GM03348 (cell line): ENCODE results near the gene TRAPPC6A.

Experiments used
- DNase-seq: peaks from one replicate; pipeline ENCODE4 v3.0.0; 2012; ENCODE audit warnings: low spot score

Gene TRAPPC6A

DNA sequence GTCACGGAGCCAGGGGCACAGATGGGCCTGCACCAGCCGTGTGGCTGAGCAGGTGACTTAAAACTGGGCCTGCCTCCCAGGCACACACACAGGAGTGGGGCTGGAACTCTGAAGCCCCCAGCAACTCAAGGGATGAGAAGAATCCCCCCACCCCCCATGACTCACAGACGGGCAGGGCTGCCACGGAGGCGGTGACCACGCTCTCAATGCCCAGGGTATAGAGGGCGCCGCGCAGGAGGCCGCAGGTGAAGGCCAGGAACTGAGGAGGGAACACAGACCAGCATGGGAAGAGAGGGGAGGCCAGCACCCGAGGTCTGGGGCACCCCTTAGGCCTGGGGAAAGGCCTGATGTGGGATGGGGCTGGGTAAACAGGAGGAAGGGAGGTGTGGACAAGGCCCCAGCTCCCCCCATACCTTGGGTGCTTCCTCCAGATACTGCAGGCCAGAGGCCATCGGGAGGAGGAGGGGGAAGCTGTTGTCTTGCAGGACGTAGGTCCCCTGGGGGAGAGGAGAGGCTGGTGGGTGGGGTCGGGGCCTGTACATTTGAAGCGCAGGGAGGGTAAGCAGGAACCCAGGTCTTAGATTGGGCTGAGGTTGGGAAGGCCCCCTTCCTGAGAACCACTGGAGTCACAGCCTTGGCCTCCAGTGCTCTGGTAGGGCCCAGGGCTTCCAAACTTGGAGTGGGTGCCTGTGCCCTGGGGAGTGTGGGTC lies 14.1 kb downstream of the TRAPPC6A start:
- no peak for DNase-seq

GRCh38 chr19:45163156-45163555 lies 14.9 kb downstream of the TRAPPC6A start:
- DNase-seq: no peak

GRCh38 chr19:45162608-45163143 lies 15.4 kb downstream of the TRAPPC6A start:
- no peak for DNase-seq

GRCh38 chr19:45161738-45162607 lies 16.1 kb downstream of the TRAPPC6A start:
- peak; percentile 67 for DNase-seq

DNA sequence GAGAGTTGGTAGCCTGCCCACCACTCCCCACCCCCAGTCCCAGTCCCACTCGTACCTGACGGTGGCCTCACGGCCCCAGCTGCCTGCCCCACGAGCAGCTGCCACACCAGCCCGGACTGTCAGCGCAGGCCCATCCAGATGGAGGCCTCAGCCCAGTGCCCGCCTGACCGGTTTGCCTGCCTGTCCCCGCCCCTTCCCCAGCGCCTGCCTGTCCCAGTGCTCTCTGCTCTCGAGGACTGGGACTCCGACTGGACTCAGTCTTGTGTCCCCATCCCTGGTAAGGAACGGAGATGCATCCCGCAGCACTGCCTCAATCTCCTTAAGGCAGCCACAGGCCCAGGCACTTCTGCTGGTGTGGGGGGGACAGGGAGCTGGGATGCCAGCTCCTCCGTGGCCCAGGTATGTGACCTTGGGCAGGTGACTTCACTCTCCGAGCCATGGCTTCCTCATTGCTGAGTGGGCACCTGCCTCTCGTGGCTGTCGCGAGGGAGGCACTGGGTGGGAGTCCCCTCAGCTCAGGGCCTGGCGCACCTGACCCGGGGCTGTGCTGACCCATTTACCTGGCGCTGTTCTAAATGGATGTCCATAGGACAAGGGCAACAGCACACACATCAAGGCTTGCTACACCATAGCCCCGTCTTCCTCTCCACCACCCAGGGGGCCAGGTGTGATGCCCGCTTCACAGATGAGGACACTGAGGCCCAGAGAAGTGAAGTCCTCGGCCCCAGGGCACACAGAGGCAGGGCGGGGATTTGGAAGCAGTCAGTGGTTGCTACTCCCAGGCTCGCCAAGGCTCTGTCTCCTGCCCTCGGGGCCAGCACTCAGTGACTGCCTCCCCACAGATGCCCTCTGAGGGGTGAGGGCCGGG lies 16.9 kb downstream of the TRAPPC6A start, which contains the start of gene NKPD1:
TSS of gene NKPD1 (minus strand) at position 113 of the 868 bp plus-strand sequence. CDS start 832 bp downstream, outside the sequence.
- no peak for DNase-seq

- no peak for DNase-seq
Measured at GRCh38 chr19:45159971-45160324, 18.1 kb downstream of the TRAPPC6A start.

GRCh38 chr19:45159210-45159970 lies 18.6 kb downstream of the TRAPPC6A start:
- no peak for DNase-seq

DNA sequence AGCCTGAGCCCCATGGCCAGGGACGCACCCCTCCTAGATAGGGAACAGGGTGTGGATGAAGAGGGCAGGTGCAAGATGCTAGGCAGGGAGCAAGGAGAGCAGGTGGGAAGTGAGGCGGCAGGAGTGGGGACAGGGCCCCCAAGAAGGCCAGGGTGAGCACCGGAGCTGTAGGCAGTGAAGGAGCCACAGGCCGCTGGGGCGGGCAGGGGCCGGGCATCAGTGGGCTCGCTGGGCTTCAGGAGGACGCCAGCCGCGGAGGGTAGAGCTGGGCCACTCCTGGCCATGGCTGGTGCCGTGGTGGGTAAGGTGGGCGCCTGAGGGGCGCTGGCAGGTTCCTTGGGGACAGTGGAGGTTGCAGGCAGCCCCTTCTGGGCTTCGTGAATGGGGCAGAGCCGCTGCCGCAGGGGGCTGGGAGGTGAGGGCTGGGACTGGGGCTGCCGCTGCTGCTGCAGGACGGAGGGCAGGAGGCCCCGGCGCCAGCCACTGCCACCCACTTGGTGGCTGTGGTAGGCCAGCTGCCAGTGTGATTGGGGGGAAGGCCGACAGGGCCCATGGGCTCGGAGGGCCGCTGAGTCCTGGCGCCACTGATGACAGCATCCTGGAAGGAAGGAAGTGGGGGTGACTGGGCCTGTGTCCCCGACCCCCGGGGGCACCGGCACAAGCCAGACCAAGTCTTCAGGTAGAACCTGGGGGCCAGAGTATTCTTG lies 19.4 kb downstream of the TRAPPC6A start:
- no peak for DNase-seq

DNA sequence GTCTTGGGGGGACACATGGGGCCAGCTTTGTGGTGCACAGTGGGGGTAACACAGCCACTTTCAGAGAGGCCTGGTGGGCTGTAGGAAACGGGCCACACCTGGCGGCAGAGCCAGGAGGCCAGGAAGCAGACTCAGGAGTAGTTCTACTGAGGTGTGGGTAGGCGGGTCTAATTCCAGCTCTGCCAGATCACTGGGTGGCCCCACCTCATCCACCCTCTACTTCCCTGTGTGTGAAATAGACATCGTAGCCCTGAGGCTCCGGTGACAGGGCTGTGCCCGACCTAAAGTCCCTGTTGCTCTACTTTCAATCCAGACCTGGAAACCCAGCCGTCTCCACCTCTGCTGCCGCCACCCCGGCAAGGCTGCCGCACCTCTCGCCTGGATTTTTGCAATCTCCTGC lies 21.3 kb downstream of the TRAPPC6A start:
- no peak for DNase-seq

GRCh38 chr19:45156011-45156630 lies 21.9 kb downstream of the TRAPPC6A start:
- no peak for DNase-seq

GRCh38 chr19:45154064-45154827 lies 23.8 kb downstream of the TRAPPC6A start:
- peak; percentile 61 for DNase-seq

- DNase-seq: peak; percentile 77
Measured at GRCh38 chr19:45153339-45154063, 24.5 kb downstream of the TRAPPC6A start.

- peak; percentile 48 for DNase-seq
Measured at GRCh38 chr19:45152504-45153338, 25.3 kb downstream of the TRAPPC6A start.

DNA sequence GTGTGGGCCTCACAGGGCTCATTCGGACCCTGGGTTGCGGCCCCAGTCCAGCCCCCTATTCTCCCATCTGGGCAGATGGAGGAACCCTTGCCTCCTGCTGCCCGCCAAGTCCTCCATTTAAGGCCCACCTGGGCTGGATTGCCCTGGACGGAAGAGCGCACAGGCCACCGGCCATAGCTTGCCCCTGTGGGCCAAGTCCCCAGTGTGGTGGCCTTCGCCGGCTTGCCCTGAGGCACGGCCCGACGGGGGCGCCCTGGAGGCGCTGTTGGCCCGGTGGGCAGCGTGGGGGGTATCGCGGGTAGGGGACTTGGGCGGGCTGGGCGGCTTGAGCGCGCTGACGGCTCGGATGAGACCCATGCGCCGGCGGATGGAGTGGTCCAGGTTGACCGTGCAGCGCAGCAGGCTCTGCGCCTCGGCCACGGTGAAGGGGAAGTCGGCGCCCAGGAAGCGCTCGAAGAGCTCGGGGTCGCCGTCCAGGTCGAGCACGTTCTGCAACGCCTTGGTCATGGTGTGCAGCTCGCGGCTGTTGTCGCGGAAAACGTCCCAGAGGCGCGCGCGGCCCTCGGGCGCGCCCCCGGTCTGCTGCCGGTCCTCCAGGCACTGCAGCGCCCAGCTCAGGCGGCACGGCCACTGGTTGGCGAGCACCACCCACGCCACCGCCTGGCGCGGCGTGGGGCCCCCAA lies 26.1 kb downstream of the TRAPPC6A start:
- DNase-seq: peak; percentile 36

DNA sequence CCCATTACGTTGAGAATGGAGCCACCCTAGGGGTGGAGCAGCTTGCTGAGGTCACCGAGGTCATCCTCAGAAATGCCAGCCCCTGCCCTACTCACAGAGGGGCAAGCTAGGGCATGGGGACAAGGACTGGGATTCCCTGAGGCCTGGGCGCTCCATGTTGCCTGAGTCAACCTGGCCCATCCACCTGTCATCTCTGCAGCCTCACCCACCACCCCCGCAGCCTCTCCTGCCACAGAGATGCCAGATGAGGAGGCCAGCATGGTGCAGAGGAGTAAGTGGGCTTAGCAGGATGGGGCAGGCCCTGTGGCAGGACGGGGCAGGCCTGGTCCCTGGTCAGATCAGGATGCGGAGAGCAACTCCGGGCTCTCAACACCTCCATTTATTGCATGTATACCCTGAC lies 26.7 kb downstream of the TRAPPC6A start:
- no peak for DNase-seq

DNA sequence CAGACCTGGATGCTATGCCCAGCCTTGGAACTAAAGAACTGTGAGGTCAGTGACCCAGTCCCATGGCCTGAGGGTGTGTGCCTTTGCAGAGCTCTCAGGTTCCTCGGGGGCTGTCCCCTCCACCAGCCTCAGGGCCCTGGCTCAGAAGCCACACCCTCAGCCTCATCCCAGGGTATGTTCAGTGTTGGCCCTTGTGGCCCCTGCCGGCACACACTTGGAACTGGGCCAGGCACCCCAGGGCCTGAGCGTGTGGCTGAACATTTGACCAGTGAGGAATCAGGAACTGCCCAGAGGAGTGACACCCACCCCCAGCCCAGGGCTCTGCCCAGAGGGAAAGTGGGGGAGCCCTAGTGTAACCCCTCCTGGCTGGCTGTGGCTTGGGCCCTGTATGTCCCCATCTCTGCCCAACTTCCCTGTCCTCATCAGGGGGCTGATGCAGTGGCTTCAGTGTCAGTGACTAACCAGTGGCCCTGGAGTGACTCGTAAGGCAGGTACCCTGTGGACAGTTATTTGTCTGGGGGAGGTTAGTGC lies 27.2 kb downstream of the TRAPPC6A start:
- no peak for DNase-seq

DNA sequence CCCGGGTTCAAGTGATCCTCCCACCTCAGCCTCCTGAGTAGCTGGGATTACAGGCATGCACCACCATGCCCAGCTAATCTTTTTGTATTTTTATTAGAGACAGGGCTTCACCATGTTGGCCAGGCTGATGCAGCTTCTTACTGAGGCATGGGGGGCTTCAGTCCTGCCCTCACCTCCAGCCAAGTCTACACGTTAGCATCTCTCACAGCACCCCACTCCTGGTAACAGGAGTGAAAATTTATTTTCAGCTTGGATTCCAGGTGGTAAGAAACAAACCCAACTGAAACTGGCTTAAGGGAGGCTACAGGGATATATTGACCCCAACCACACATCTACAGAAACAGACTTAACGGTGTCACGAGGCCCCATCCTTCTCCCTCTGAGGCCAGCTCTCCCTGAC lies 27.9 kb downstream of the TRAPPC6A start:
- DNase-seq: no peak
